ENCODE measurements around the gene SENP3. TPM values are rescaled to one million over a fixed set of nuclear protein-coding genes. Genes with fewer than 3 reads are reported as not detected.

The SENP3 gene
- total RNA-seq, 1 donor from 2014 or later: 87.0 TPM

- TF ChIP-seq CTCF (IDR thresholded peaks at IDR 0.05): no peak
- Histone ChIP-seq H3K36me3 (peaks cover 7% of the 10 kb centered on the region), H3K4me3 (no peak overlapping the region), H3K4me1 (peaks cover 59% of the 10 kb centered on the region), H3K27ac (peak overlapping the region; percentile 95), H3K9me3 (no peaks in the 10 kb centered on the region), H3K27me3 (ENCODE audit: low read depth) (no peaks in the 10 kb centered on the region)
- ATAC-seq: no peak
- intact Hi-C loops (cut with DNase I): no loop called here
- no peak for DNase-seq
These were observed 5.1 kb upstream of the SENP3 start for GRCh38 chr17:7556627-7557026.

- peaks cover 54% of the 10 kb centered on the region for H3K4me1 ChIP-seq
These were observed 4.5 kb upstream of the SENP3 start for GRCh38 chr17:7557147-7557764.

GRCh38 chr17:7557775-7558543 is 3.8 kb upstream of the SENP3 start:
- Histone ChIP-seq H3K9me3 (no peaks in the 10 kb centered on the region), H3K27ac (peak overlapping the region; percentile 95), H3K4me1 (peaks cover 58% of the 10 kb centered on the region), H3K27me3 (ENCODE audit: low read depth) (no peaks in the 10 kb centered on the region), H3K4me3 (peak overlapping the region; percentile 94), H3K36me3 (peaks cover 8% of the 10 kb centered on the region)
- ATAC-seq (peak; percentile 78 to 82), DNase-seq (peak; percentile 96)
- intact Hi-C loops (cut with DNase I): no loop called here
- peak; percentile 10 for TF ChIP-seq CTCF (IDR thresholded peaks at IDR 0.05)

More at GRCh38 chr17:7557147-7557764, 4.5 kb upstream of the SENP3 start:
- H3K4me3 ChIP-seq: peak overlapping the region; percentile 94
- DNase-seq (peak; percentile 51), ATAC-seq (no peak)
- no peak for TF ChIP-seq CTCF (IDR thresholded peaks at IDR 0.05)
- peak overlapping the region; percentile 95 for H3K27ac ChIP-seq
- no peaks in the 10 kb centered on the region for H3K9me3 ChIP-seq
- intact Hi-C loops (cut with DNase I): no loop called here
- H3K36me3 ChIP-seq: peaks cover 7% of the 10 kb centered on the region
- no peaks in the 10 kb centered on the region for H3K27me3 ChIP-seq (ENCODE audit: low read depth)

- H3K27me3 ChIP-seq (ENCODE audit: low read depth): no peaks in the 10 kb centered on the region
- peak within 1 kb of the TSS; percentile 95 for H3K27ac ChIP-seq
- DNase-seq (peak; percentile 79), ATAC-seq (peak; percentile 31 to 33)
- intact Hi-C loops (cut with DNase I): no loop called here
- peak within 1 kb of the TSS; percentile 94 for H3K4me3 ChIP-seq
- peaks cover 66% of the 10 kb centered on the region for H3K4me1 ChIP-seq
- no peak for TF ChIP-seq CTCF (IDR thresholded peaks at IDR 0.05)
- no peaks in the 10 kb centered on the region for H3K9me3 ChIP-seq
- peaks cover 15% of the 10 kb centered on the region for H3K36me3 ChIP-seq
These were observed 3.0 kb upstream of the SENP3 start, which contains the start of gene TNFSF13 for GRCh38 chr17:7558544-7559319. TNFSF13 (plus strand) TSS chr17:7558750; CDS start chr17:7559040, 290 bp downstream.

Data from lower lobe of right lung (tissue), 2 donors.